HG03342 (cell line): ENCODE measurements around the gene SMYD3.

Experiments used
- ATAC-seq: cut with Tn5 transposase; IDR thresholded peaks from one replicate; pipeline ENCODE4 v1.9.1; 2021; ENCODE audit warnings: mild to moderate bottlenecking, moderate library complexity; ENCODE audit not compliant: unreplicated experiment

The SMYD3 gene

GRCh38 chr1:246516126-246516525, 9.0 kb upstream of the SMYD3 start:
- ATAC-seq = no peak

- ATAC-seq = no peak
Measured at GRCh38 chr1:246515390-246516005, 8.4 kb upstream of the SMYD3 start.

- no peak for ATAC-seq
Measured at GRCh38 chr1:246513619-246514343, 6.7 kb upstream of the SMYD3 start.

GRCh38 chr1:246513041-246513440, 6.0 kb upstream of the SMYD3 start:
- ATAC-seq = no peak

GRCh38 chr1:246512635-246513034, 5.6 kb upstream of the SMYD3 start:
- ATAC-seq = no peak

GRCh38 chr1:246512230-246512629, 5.2 kb upstream of the SMYD3 start:
- no peak for ATAC-seq

GRCh38 chr1:246511203-246511602, 4.1 kb upstream of the SMYD3 start:
- ATAC-seq = no peak

GRCh38 chr1:246510147-246511030, 3.3 kb upstream of the SMYD3 start:
- ATAC-seq = no peak

GRCh38 chr1:246508897-246509688, 2.0 kb upstream of the SMYD3 start:
- ATAC-seq = no peak

- ATAC-seq = peak; percentile 4
Measured at GRCh38 chr1:246506367-246506673, 759 bp downstream of the SMYD3 start.

- no peak for ATAC-seq
Measured at GRCh38 chr1:246503341-246503740, 3.7 kb downstream of the SMYD3 start.

- ATAC-seq = peak; percentile 71
Measured at GRCh38 chr1:246497331-246497915, 9.7 kb downstream of the SMYD3 start.

GRCh38 chr1:246492611-246493245, 14.4 kb downstream of the SMYD3 start:
- ATAC-seq = peak; percentile 56

GRCh38 chr1:246491551-246492053, 15.5 kb downstream of the SMYD3 start:
- no peak for ATAC-seq

- no peak for ATAC-seq
Measured at GRCh38 chr1:246488674-246489073, 18.4 kb downstream of the SMYD3 start.

GRCh38 chr1:246483569-246483933, 23.5 kb downstream of the SMYD3 start:
- no peak for ATAC-seq

GRCh38 chr1:246482805-246483568, 24.1 kb downstream of the SMYD3 start:
- ATAC-seq = peak; percentile 64

- ATAC-seq = no peak
Measured at GRCh38 chr1:246479061-246479460, 28.0 kb downstream of the SMYD3 start.

- no peak for ATAC-seq
Measured at GRCh38 chr1:246477634-246478033, 29.4 kb downstream of the SMYD3 start.
